ENCODE data around the gene ASTE1.
"Not testable (repeated sequence)": the region's sequence is repeated elsewhere in the genome, so short reads cannot be mapped to it uniquely, and the experiment has no call there.

ASTE1 gene

GRCh38 chr3:131008326-131008725, 18.3 kb downstream of the ASTE1 start:
- no peak for DNase-seq (ENCODE audit: low read depth in 2 of 2)

- DNase-seq (ENCODE audit: low read depth in 2 of 2): no peak
These were observed 18.8 kb downstream of the ASTE1 start for GRCh38 chr3:131007782-131008181.

GRCh38 chr3:131007256-131007655, 19.4 kb downstream of the ASTE1 start:
- DNase-seq (ENCODE audit: low read depth in 2 of 2): no peak

- no peak for DNase-seq (ENCODE audit: low read depth in 2 of 2)
These were observed 22.0 kb downstream of the ASTE1 start for GRCh38 chr3:131004603-131005002.

- DNase-seq (ENCODE audit: low read depth in 2 of 2): no peak
These were observed 25.6 kb downstream of the ASTE1 start for GRCh38 chr3:131001071-131001470.

GRCh38 chr3:130997289-130997688, 29.3 kb downstream of the ASTE1 start:
- DNase-seq (ENCODE audit: low read depth in 2 of 2): no peak

- no peak for DNase-seq (ENCODE audit: low read depth in 2 of 2)
These were observed 34.3 kb downstream of the ASTE1 start for GRCh38 chr3:130992344-130992743.

- no peak for DNase-seq (ENCODE audit: low read depth in 2 of 2)
These were observed 35.5 kb downstream of the ASTE1 start for GRCh38 chr3:130991126-130991525.

- DNase-seq (ENCODE audit: low read depth in 2 of 2): no peak
These were observed 36.3 kb downstream of the ASTE1 start for GRCh38 chr3:130990282-130990681.

- no peak for DNase-seq (ENCODE audit: low read depth in 2 of 2)
These were observed 45.2 kb downstream of the ASTE1 start for GRCh38 chr3:130981469-130981868.

GRCh38 chr3:130979117-130979516, 47.5 kb downstream of the ASTE1 start:
- DNase-seq (ENCODE audit: low read depth in 2 of 2): no peak

- DNase-seq (ENCODE audit: low read depth in 2 of 2): no peak
These were observed 49.9 kb downstream of the ASTE1 start for GRCh38 chr3:130976706-130977105.

GRCh38 chr3:130975251-130975650, 51.4 kb downstream of the ASTE1 start:
- no peak for DNase-seq (ENCODE audit: low read depth in 2 of 2)

- no peak for DNase-seq (ENCODE audit: low read depth in 2 of 2)
These were observed 52.4 kb downstream of the ASTE1 start for GRCh38 chr3:130974201-130974600.

GRCh38 chr3:130973406-130973805, 53.2 kb downstream of the ASTE1 start:
- no peak for DNase-seq (ENCODE audit: low read depth in 2 of 2)

- DNase-seq (ENCODE audit: low read depth in 2 of 2): not testable (repeated sequence)
These were observed 54.0 kb downstream of the ASTE1 start for GRCh38 chr3:130972592-130972991.

GRCh38 chr3:130971208-130971607, 55.4 kb downstream of the ASTE1 start:
- DNase-seq (ENCODE audit: low read depth in 2 of 2): no peak

- DNase-seq (ENCODE audit: low read depth in 2 of 2): no peak
These were observed 57.0 kb downstream of the ASTE1 start for GRCh38 chr3:130969621-130970020.

GRCh38 chr3:130968221-130968620, 58.4 kb downstream of the ASTE1 start:
- DNase-seq (ENCODE audit: low read depth in 2 of 2): no peak

- DNase-seq (ENCODE audit: low read depth in 2 of 2): no peak
These were observed 59.3 kb downstream of the ASTE1 start for GRCh38 chr3:130967281-130967680.

GRCh38 chr3:130963878-130964277, 62.7 kb downstream of the ASTE1 start:
- DNase-seq (ENCODE audit: low read depth in 2 of 2): no peak

Data from activated CD8-positive, alpha-beta memory T cell treated with anti-CD3 and anti-CD28 coated beads for 4 hours (primary cell).